HG02943 (cell line): ENCODE measurements around the gene RALGAPA1.
"Not testable (repeated sequence)": the region's sequence is repeated elsewhere in the genome, so short reads cannot be mapped to it uniquely, and the experiment has no call there.

Experiments used
- ATAC-seq: cut with Tn5 transposase; IDR thresholded peaks from one replicate; pipeline ENCODE4 v1.9.1; 2021; ENCODE audit warnings: mild to moderate bottlenecking, low read depth, moderate library complexity; ENCODE audit not compliant: unreplicated experiment

The RALGAPA1 gene

GRCh38 chr14:35704793-35705493 is 104.2 kb downstream of the RALGAPA1 start:
- ATAC-seq = no peak

- ATAC-seq = no peak
Measured at GRCh38 chr14:35701531-35701930, 107.6 kb downstream of the RALGAPA1 start.

- no peak for ATAC-seq
Measured at GRCh38 chr14:35699791-35700444, 109.2 kb downstream of the RALGAPA1 start.

- no peak for ATAC-seq
Measured at GRCh38 chr14:35696575-35696974, 112.5 kb downstream of the RALGAPA1 start.

GRCh38 chr14:35696119-35696518 is 113.0 kb downstream of the RALGAPA1 start:
- ATAC-seq = no peak

- no peak for ATAC-seq
Measured at GRCh38 chr14:35695647-35696046, 113.4 kb downstream of the RALGAPA1 start.

- ATAC-seq = no peak
Measured at GRCh38 chr14:35695072-35695471, 114.0 kb downstream of the RALGAPA1 start.

- no peak for ATAC-seq
Measured at GRCh38 chr14:35689000-35689460, 120.1 kb downstream of the RALGAPA1 start.

- ATAC-seq = no peak
Measured at GRCh38 chr14:35688126-35688826, 120.8 kb downstream of the RALGAPA1 start.

GRCh38 chr14:35687335-35687939 is 121.7 kb downstream of the RALGAPA1 start:
- no peak for ATAC-seq

- not testable (repeated sequence) for ATAC-seq
Measured at GRCh38 chr14:35683688-35684087, 125.4 kb downstream of the RALGAPA1 start.

GRCh38 chr14:35682802-35683201 is 126.3 kb downstream of the RALGAPA1 start:
- ATAC-seq = no peak

- ATAC-seq = no peak
Measured at GRCh38 chr14:35678403-35679028, 130.6 kb downstream of the RALGAPA1 start.

- ATAC-seq = no peak
Measured at GRCh38 chr14:35669782-35670181, 139.3 kb downstream of the RALGAPA1 start.

GRCh38 chr14:35666429-35667043 is 142.6 kb downstream of the RALGAPA1 start:
- no peak for ATAC-seq

- no peak for ATAC-seq
Measured at GRCh38 chr14:35661875-35662274, 147.2 kb downstream of the RALGAPA1 start.

GRCh38 chr14:35653045-35653444 is 156.1 kb downstream of the RALGAPA1 start:
- ATAC-seq = no peak

- no peak for ATAC-seq
Measured at GRCh38 chr14:35643513-35643912, 165.6 kb downstream of the RALGAPA1 start.

- ATAC-seq = no peak
Measured at GRCh38 chr14:35637851-35638250, 171.2 kb downstream of the RALGAPA1 start.

- ATAC-seq = no peak
Measured at GRCh38 chr14:35637269-35637668, 171.8 kb downstream of the RALGAPA1 start.
